ENCODE measurements around the gene ABCA13.

The ABCA13 gene

GRCh38 chr7:48419401-48419800 is 248.1 kb downstream of the ABCA13 start:
- FAIRE-seq: no peak
- DNase-seq (ENCODE audit: extremely low spot score, insufficient read length, low read depth): no peak

- DNase-seq (ENCODE audit: extremely low spot score, insufficient read length, low read depth) (no peak), FAIRE-seq (no peak)
These were observed 248.9 kb downstream of the ABCA13 start for GRCh38 chr7:48420206-48420605.

- FAIRE-seq (no peak), DNase-seq (ENCODE audit: extremely low spot score, insufficient read length, low read depth) (no peak)
These were observed 250.1 kb downstream of the ABCA13 start for GRCh38 chr7:48421357-48421756.

GRCh38 chr7:48424731-48425130 is 253.5 kb downstream of the ABCA13 start:
- DNase-seq (ENCODE audit: extremely low spot score, insufficient read length, low read depth): no peak
- FAIRE-seq: no peak

- DNase-seq (ENCODE audit: extremely low spot score, insufficient read length, low read depth): no peak
- no peak for FAIRE-seq
These were observed 255.2 kb downstream of the ABCA13 start for GRCh38 chr7:48426331-48426965.

- no peak for DNase-seq (ENCODE audit: extremely low spot score, insufficient read length, low read depth)
These were observed 255.8 kb downstream of the ABCA13 start for GRCh38 chr7:48426966-48427555.

GRCh38 chr7:48427671-48428070 is 256.4 kb downstream of the ABCA13 start:
- FAIRE-seq (no peak), DNase-seq (ENCODE audit: extremely low spot score, insufficient read length, low read depth) (no peak)

More at GRCh38 chr7:48426966-48427555, 255.8 kb downstream of the ABCA13 start:
- FAIRE-seq: no peak

GRCh38 chr7:48428091-48428684 is 256.9 kb downstream of the ABCA13 start:
- no peak for DNase-seq (ENCODE audit: extremely low spot score, insufficient read length, low read depth)
- no peak for FAIRE-seq

- DNase-seq (ENCODE audit: extremely low spot score, insufficient read length, low read depth): no peak
- FAIRE-seq: peak; percentile 9
These were observed 257.9 kb downstream of the ABCA13 start for GRCh38 chr7:48429117-48429516.

- no peak for DNase-seq (ENCODE audit: extremely low spot score, insufficient read length, low read depth)
- no peak for FAIRE-seq
These were observed 266.9 kb downstream of the ABCA13 start for GRCh38 chr7:48438206-48438605.

- DNase-seq (ENCODE audit: extremely low spot score, insufficient read length, low read depth) (no peak), FAIRE-seq (no peak)
These were observed 270.7 kb downstream of the ABCA13 start for GRCh38 chr7:48441848-48442492.

- FAIRE-seq (no peak), DNase-seq (ENCODE audit: extremely low spot score, insufficient read length, low read depth) (no peak)
These were observed 271.8 kb downstream of the ABCA13 start for GRCh38 chr7:48443051-48443450.

GRCh38 chr7:48446721-48447120 is 275.5 kb downstream of the ABCA13 start:
- no peak for FAIRE-seq
- DNase-seq (ENCODE audit: extremely low spot score, insufficient read length, low read depth): no peak

GRCh38 chr7:48452218-48452617 is 281.0 kb downstream of the ABCA13 start:
- DNase-seq (ENCODE audit: extremely low spot score, insufficient read length, low read depth) (no peak), FAIRE-seq (no peak)

- FAIRE-seq: no peak
These were observed 283.5 kb downstream of the ABCA13 start for GRCh38 chr7:48454750-48455192.

GRCh38 chr7:48455363-48455762 is 284.1 kb downstream of the ABCA13 start:
- no peak for FAIRE-seq
- no peak for DNase-seq (ENCODE audit: extremely low spot score, insufficient read length, low read depth)

More at GRCh38 chr7:48454750-48455192, 283.5 kb downstream of the ABCA13 start:
- no peak for DNase-seq (ENCODE audit: extremely low spot score, insufficient read length, low read depth)

- FAIRE-seq (no peak), DNase-seq (ENCODE audit: extremely low spot score, insufficient read length, low read depth) (no peak)
These were observed 287.7 kb downstream of the ABCA13 start for GRCh38 chr7:48458701-48459524.

- FAIRE-seq (no peak), DNase-seq (ENCODE audit: extremely low spot score, insufficient read length, low read depth) (no peak)
These were observed 295.5 kb downstream of the ABCA13 start for GRCh38 chr7:48466713-48467112.

- FAIRE-seq (no peak), DNase-seq (ENCODE audit: extremely low spot score, insufficient read length, low read depth) (no peak)
These were observed 299.9 kb downstream of the ABCA13 start for GRCh38 chr7:48471196-48471595.

GRCh38 chr7:48472640-48473039 is 301.4 kb downstream of the ABCA13 start:
- no peak for FAIRE-seq

More at GRCh38 chr7:48472640-48473039, 301.4 kb downstream of the ABCA13 start:
- DNase-seq (ENCODE audit: extremely low spot score, insufficient read length, low read depth): no peak

All from GM18507 (cell line).